Amygdala (tissue), 56 donors: ENCODE results near the gene CUBN.

Source experiments
- DNase-seq, 56 donors: peaks; one replicate each; lab custom pipeline; 2025; lab: John Stamatoyannopoulos, UW

CUBN gene

DNA sequence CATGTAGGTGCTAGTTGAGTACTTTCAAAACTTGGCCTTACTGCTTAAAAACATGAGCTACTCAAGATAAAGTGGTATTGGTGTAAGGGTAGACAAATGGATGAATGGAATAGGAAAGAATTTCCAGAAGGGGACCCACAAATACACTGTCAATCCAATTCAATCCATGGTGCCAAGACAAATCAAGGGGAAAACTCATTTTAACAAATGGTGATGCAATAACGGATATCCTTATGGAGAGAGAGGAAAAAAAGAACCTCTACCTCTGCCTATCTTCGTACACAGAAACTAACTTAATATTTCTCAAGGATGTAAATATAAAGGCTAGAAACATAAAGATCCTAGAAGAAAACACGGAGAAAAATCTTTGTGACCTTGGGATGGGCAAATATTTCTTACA lies 188.5 kb downstream of the CUBN start:
- DNase-seq: no peak

GRCh38 chr10:16938952-16939351 lies 190.7 kb downstream of the CUBN start:
- no peak for DNase-seq

DNA sequence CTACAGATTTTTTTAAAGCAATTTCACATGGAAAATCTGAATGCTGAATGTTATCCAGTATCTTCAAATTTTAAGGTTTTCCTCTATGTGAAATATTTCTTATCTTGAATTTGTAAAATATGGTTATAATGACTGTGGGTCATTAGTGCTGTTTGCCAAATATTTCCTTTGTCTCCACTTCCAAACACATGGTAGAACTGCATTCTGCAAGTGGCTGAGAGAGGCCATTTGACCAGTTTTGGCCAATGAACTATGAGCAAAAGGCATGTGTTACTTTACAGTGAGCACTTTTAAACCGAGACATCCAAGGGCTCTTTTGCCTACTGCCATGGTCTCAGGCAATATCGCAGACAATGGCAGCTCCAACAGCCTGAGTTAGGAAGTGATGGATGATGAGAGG lies 195.2 kb downstream of the CUBN start:
- DNase-seq: no peak

GRCh38 chr10:16933783-16934182 lies 195.8 kb downstream of the CUBN start:
- no peak for DNase-seq

GRCh38 chr10:16931930-16932329 lies 197.7 kb downstream of the CUBN start:
- no peak for DNase-seq

DNA sequence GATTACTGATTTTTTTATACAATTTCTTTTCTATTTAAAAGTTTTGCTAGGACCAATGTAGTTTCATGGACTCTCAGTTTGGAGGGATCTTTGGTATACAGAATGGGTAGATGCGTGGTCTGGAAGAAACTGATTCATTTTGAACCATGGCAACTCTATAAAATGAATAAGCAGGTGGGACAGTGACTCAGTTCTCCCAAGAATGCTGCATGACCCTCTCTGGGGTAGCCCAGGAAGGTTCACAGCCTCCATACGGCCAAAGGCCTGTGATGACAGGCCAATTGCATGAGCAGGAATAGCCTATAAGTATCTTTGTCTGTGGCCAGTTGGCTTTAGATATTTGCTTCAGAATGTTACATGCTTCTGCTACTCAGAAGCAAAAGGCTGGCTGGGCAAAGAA lies 199.1 kb downstream of the CUBN start:
- DNase-seq: no peak

- no peak for DNase-seq
These were observed 200.5 kb downstream of the CUBN start for GRCh38 chr10:16929069-16929468.

GRCh38 chr10:16927546-16927945 lies 202.1 kb downstream of the CUBN start:
- no peak for DNase-seq

- no peak for DNase-seq
These were observed 205.9 kb downstream of the CUBN start for GRCh38 chr10:16923726-16924125.

DNA sequence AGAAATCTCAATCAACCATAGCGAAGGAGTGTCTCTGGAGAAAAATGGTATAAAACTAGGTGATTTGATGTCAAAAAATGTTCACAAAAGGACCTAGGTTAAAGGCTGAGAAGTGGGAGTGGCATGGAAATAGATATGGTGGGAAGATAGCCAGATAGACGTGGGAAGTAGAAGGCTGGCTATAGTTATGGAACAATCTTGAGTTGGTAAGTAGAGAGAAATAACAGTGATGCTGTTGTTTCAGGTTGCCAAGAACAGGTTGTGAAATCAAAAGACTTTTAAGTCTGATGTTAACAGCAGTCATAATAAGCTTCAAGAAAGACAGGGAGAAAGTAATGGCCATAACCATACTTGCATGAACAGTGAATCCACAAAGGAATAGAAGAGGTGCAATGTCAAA lies 206.3 kb downstream of the CUBN start:
- DNase-seq: no peak

GRCh38 chr10:16919121-16919982 lies 210.3 kb downstream of the CUBN start:
- DNase-seq: no peak

GRCh38 chr10:16916496-16916895 lies 213.1 kb downstream of the CUBN start:
- DNase-seq: no peak

- no peak for DNase-seq
These were observed 214.3 kb downstream of the CUBN start for GRCh38 chr10:16915300-16915699.

GRCh38 chr10:16913266-16913665 lies 216.3 kb downstream of the CUBN start:
- no peak for DNase-seq

- DNase-seq: no peak
These were observed 218.8 kb downstream of the CUBN start for GRCh38 chr10:16910793-16911164.

GRCh38 chr10:16909961-16910792 lies 219.4 kb downstream of the CUBN start:
- DNase-seq: no peak

DNA sequence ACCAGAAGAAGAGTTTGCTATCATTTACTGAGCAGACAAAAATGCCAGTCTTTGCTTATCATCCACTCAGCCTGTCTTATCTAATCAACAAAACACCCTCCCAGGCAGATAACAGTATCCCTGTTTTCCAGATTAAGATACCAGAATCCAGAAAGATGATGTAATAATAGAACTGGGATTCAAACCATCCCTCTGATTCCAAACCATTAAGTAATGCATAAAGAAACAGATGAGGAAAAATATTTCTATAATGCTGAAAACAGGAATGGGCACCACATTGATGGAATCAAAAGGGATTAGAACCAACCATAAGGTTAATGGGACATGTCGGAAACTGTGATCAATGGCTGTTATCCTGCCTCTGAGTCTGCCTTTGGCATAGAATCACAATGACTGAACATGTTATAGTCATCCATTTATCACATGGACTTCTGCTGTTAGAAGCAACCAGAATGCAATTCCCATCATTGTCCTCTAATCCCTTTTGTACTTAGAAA lies 220.3 kb downstream of the CUBN start:
- no peak for DNase-seq

DNA sequence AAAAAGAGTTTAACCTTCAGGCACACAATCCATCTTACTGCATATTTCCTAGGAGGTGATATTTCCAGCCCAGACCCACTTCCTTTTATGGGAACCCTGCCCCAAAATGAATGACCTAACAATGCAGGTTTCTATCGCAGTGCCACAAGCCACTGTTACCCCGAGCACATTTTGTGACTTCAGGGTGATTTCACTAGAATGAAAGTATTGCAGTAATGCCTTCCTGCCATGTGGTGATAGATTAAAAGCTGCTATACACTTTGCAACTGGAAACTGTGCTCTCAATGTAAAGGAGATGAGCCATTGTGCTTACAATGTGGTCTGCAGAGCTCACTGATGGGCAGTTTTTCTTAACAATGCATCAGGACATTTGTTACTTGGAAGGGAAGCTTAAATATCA lies 221.9 kb downstream of the CUBN start:
- no peak for DNase-seq

DNA sequence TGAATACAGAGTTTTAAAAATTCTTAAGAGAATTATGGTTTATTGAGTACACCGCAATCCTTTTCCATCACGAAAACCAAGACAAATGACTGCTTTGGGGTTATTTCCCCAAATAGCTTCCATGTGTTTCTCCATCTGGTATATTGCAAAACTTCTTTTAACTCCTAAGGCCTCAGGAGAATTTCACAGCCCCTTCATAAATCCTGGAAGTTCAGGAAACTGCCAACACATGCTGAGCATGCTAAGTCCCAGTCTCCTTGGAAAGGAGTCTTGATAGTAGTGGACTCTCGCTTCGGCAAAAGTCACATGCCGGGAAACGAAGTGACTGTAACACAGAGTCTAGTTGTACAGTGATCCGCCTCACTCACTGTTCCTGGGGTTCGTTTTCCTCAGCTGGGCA lies 224.3 kb downstream of the CUBN start:
- no peak for DNase-seq

GRCh38 chr10:16904639-16905061 lies 225.0 kb downstream of the CUBN start:
- no peak for DNase-seq

DNA sequence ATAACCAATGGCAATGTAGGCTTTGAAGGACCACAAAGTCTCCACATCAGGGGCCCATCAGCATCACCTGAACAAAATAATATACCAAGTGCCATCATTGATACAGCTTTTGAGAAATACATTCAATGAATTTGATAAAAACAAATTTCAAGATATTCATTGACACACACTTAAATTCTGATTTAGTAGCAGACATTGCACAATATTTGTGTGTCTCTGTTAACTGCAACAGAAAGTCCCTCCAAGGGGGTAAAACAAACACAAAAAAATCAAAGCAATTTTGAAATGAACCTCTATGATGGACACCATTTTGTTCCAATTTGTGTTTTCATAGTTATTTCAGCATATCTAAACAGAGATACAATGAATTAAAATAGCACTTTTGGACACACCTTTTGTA lies 225.6 kb downstream of the CUBN start:
- no peak for DNase-seq

GRCh38 chr10:16902606-16903005 lies 227.0 kb downstream of the CUBN start:
- DNase-seq: no peak
